Mesothelial cell of epicardium (in vitro differentiated cells): ENCODE results near the gene MIEF2. TPM values are rescaled to one million over a fixed set of nuclear protein-coding genes. Genes with fewer than 3 reads are reported as not detected.

Experiments used
- DNase-seq, 2 experiments: peaks; one replicate each; pipeline ENCODE4 v3.0.0; 2021; ENCODE audit warnings: low spot score in 2 of 2; ENCODE audit not compliant: unreplicated experiment in 2 of 2
- H3K27ac Mint-ChIP-seq: 2 replicates; pipeline ENCODE4 v1.8.0; 2021; ENCODE audit warnings: mixed read lengths
- H3K27me3 Mint-ChIP-seq: 2 replicates; pipeline ENCODE4 v1.8.0; 2021; ENCODE audit warnings: low read depth, mixed read lengths
- H3K36me3 Mint-ChIP-seq: 2 replicates; pipeline ENCODE4 v1.8.0; 2021; ENCODE audit warnings: mixed read lengths
- H3K4me1 Mint-ChIP-seq: 2 replicates; pipeline ENCODE4 v1.8.0; 2021; ENCODE audit warnings: mixed read lengths
- H3K4me3 Mint-ChIP-seq: 2 replicates; pipeline ENCODE4 v1.8.0; 2021; ENCODE audit warnings: mild to moderate bottlenecking, moderate library complexity, mixed read lengths
- H3K9me3 Mint-ChIP-seq: 2 replicates; pipeline ENCODE4 v1.8.0; 2021; ENCODE audit warnings: mixed read lengths
- CTCF ChIP-seq: fragments of 200-600 bp; sonication (generic); IDR thresholded peaks from one replicate; pipeline ENCODE4 v1.5.0; 2021; ENCODE audit warnings: antibody characterized with exemption; ENCODE audit not compliant: unreplicated experiment
- total RNA-seq: library from RNA; stranded (reverse); gene quantifications from 3 replicates; pipeline ENCODE4 v1.2.1, GENCODE V29; 2021

Gene MIEF2
- total RNA-seq, 1 donor from 2014 or later, result 23.8 TPM

GRCh38 chr17:18270046-18270931, 9.8 kb downstream of the MIEF2 start:
- DNase-seq, result no peak
- Mint-ChIP-seq H3K36me3 (peaks cover 7% of the 10 kb centered on the region), H3K4me3 (no peak overlapping the region), H3K9me3 (no peaks in the 10 kb centered on the region), H3K27me3 (no peaks in the 10 kb centered on the region), H3K27ac (no peak overlapping the region), H3K4me1 (peaks cover 6% of the 10 kb centered on the region)
- TF ChIP-seq CTCF, result no peak

GRCh38 chr17:18277076-18277475, 16.6 kb downstream of the MIEF2 start:
- Mint-ChIP-seq H3K36me3 (peaks cover 16% of the 10 kb centered on the region), H3K27me3 (no peaks in the 10 kb centered on the region), H3K9me3 (no peaks in the 10 kb centered on the region), H3K27ac (no peak overlapping the region), H3K4me1 (no peaks in the 10 kb centered on the region), H3K4me3 (no peak overlapping the region)
- DNase-seq, result no peak
- no peak for TF ChIP-seq CTCF

GRCh38 chr17:18278867-18279266, 18.4 kb downstream of the MIEF2 start:
- H3K4me1 Mint-ChIP-seq, result no peaks in the 10 kb centered on the region
- H3K4me3 Mint-ChIP-seq, result no peak overlapping the region
- H3K27ac Mint-ChIP-seq, result no peak overlapping the region
- no peaks in the 10 kb centered on the region for H3K27me3 Mint-ChIP-seq
- H3K36me3 Mint-ChIP-seq, result peaks cover 20% of the 10 kb centered on the region
- no peaks in the 10 kb centered on the region for H3K9me3 Mint-ChIP-seq
- no peak for DNase-seq
- TF ChIP-seq CTCF, result no peak

- peaks cover 31% of the 10 kb centered on the region for H3K36me3 Mint-ChIP-seq
Measured at GRCh38 chr17:18280249-18280648, 19.8 kb downstream of the MIEF2 start.

GRCh38 chr17:18280766-18281371, 20.4 kb downstream of the MIEF2 start:
- Mint-ChIP-seq H3K27me3 (no peaks in the 10 kb centered on the region), H3K4me1 (no peaks in the 10 kb centered on the region), H3K9me3 (no peaks in the 10 kb centered on the region), H3K4me3 (no peak overlapping the region), H3K36me3 (peaks cover 36% of the 10 kb centered on the region), H3K27ac (no peak overlapping the region)
- DNase-seq, result no peak
- no peak for TF ChIP-seq CTCF

More at GRCh38 chr17:18280249-18280648, 19.8 kb downstream of the MIEF2 start:
- Mint-ChIP-seq H3K4me1 (no peaks in the 10 kb centered on the region), H3K4me3 (no peak overlapping the region), H3K9me3 (no peaks in the 10 kb centered on the region), H3K27ac (no peak overlapping the region), H3K27me3 (no peaks in the 10 kb centered on the region)
- no peak for TF ChIP-seq CTCF
- DNase-seq, result no peak
